ENCODE measurements around the gene KIF26B. TPM values are rescaled to one million over a fixed set of nuclear protein-coding genes. Genes with fewer than 3 reads are reported as not detected.

Gene KIF26B
- total RNA-seq, 1 donor from 2014 or later: 3.5 TPM

GRCh38 chr1:245465666-245466065 is 310.9 kb downstream of the KIF26B start:
- no peaks in the 10 kb centered on the region for H3K4me1 ChIP-seq
- no peaks in the 10 kb centered on the region for H3K36me3 ChIP-seq
- H3K9me3 ChIP-seq (replicated peaks): no peaks in the 10 kb centered on the region
- DNase-seq: no peak
- H3K27ac ChIP-seq (replicated peaks): no peak overlapping the region
- peaks cover 31% of the 10 kb centered on the region for H3K27me3 ChIP-seq (ENCODE audit: low read depth)
- TF ChIP-seq CTCF (IDR thresholded peaks at IDR 0.05; ENCODE audit: borderline replicate concordance): no peak
- H3K4me3 ChIP-seq: no peak overlapping the region
- intact Hi-C loops (cut with micrococcal nuclease): no loop called here

DNA sequence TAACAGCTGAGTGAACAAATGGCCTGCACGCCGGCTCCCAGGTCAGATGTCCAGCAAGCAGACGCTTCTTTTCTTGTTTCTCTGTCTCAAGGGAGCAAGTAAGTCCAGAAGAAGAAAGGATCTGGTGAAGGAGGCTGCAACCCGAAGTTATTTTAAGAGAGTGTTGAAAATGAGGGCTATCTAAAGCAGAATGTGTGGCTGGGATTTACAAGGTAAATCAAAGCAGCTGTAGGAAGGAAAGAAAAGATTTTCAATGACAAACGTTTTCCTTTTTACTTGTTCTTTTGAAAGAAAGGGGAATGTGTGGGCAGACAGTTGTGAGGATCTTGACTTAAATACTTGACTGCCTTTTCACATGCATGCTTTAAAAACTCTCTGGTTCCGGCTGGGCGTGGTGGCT is 311.5 kb downstream of the KIF26B start:
- H3K27ac ChIP-seq (replicated peaks): no peak overlapping the region
- DNase-seq: no peak
- H3K9me3 ChIP-seq (replicated peaks): no peaks in the 10 kb centered on the region
- no peak for TF ChIP-seq CTCF (IDR thresholded peaks at IDR 0.05; ENCODE audit: borderline replicate concordance)
- peaks cover 25% of the 10 kb centered on the region for H3K27me3 ChIP-seq (ENCODE audit: low read depth)
- no peaks in the 10 kb centered on the region for H3K4me1 ChIP-seq
- no peak overlapping the region for H3K4me3 ChIP-seq
- intact Hi-C loops (cut with micrococcal nuclease): no loop called here
- no peaks in the 10 kb centered on the region for H3K36me3 ChIP-seq

DNA sequence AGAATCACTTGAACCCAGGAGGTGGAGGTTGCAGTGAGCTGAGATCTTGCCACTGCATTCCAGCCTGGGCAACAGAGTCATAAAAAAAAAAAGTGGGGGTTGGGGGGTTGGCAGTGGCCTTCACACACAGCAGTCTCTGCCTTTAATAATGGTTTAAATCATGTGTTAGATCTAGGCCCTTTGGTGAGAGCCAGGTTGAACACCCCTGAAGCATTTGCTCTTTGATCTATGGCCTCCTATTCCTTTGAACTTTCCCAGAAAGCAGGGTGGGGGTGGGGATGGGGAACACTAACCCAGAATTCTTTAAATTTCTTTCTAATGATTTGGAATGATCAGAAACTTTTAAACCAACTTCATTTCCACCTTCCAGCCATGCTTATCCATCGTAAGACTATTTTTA is 313.0 kb downstream of the KIF26B start:
- no peak overlapping the region for H3K4me3 ChIP-seq
- no peak for DNase-seq
- no peaks in the 10 kb centered on the region for H3K4me1 ChIP-seq
- TF ChIP-seq CTCF (IDR thresholded peaks at IDR 0.05; ENCODE audit: borderline replicate concordance): no peak
- intact Hi-C loops (cut with micrococcal nuclease): no loop called here
- H3K27me3 ChIP-seq (ENCODE audit: low read depth): peaks cover 14% of the 10 kb centered on the region
- no peaks in the 10 kb centered on the region for H3K9me3 ChIP-seq (replicated peaks)
- H3K27ac ChIP-seq (replicated peaks): no peak overlapping the region
- H3K36me3 ChIP-seq: no peaks in the 10 kb centered on the region

- Histone ChIP-seq H3K27ac (replicated peaks) (no peak overlapping the region), H3K36me3 (no peaks in the 10 kb centered on the region), H3K27me3 (ENCODE audit: low read depth) (peaks cover 7% of the 10 kb centered on the region), H3K9me3 (replicated peaks) (no peaks in the 10 kb centered on the region), H3K4me1 (no peaks in the 10 kb centered on the region), H3K4me3 (no peak overlapping the region)
- no peak for DNase-seq
- intact Hi-C loops (cut with micrococcal nuclease): no loop called here
- TF ChIP-seq CTCF (IDR thresholded peaks at IDR 0.05; ENCODE audit: borderline replicate concordance): no peak
Measured at GRCh38 chr1:245469006-245469405, 314.2 kb downstream of the KIF26B start.

- no peak for DNase-seq
- Histone ChIP-seq H3K27me3 (ENCODE audit: low read depth) (peaks cover 7% of the 10 kb centered on the region), H3K27ac (replicated peaks) (no peak overlapping the region), H3K36me3 (no peaks in the 10 kb centered on the region), H3K4me3 (no peak overlapping the region), H3K9me3 (replicated peaks) (no peaks in the 10 kb centered on the region), H3K4me1 (no peaks in the 10 kb centered on the region)
- TF ChIP-seq CTCF (IDR thresholded peaks at IDR 0.05; ENCODE audit: borderline replicate concordance): no peak
- intact Hi-C loops (cut with micrococcal nuclease): no loop called here
Measured at GRCh38 chr1:245469734-245470133, 314.9 kb downstream of the KIF26B start.

GRCh38 chr1:245475126-245475525 is 320.3 kb downstream of the KIF26B start:
- TF ChIP-seq CTCF (IDR thresholded peaks at IDR 0.05; ENCODE audit: borderline replicate concordance): no peak
- Histone ChIP-seq H3K9me3 (replicated peaks) (no peaks in the 10 kb centered on the region), H3K4me3 (no peak overlapping the region), H3K27me3 (ENCODE audit: low read depth) (no peaks in the 10 kb centered on the region), H3K4me1 (no peaks in the 10 kb centered on the region), H3K36me3 (no peaks in the 10 kb centered on the region), H3K27ac (replicated peaks) (no peak overlapping the region)
- intact Hi-C loops (cut with micrococcal nuclease): no loop called here
- no peak for DNase-seq
